Measurements from ENCODE around the gene SVOPL.

GRCh38 chr7:138669364-138669763 is 31.8 kb downstream of the SVOPL start:
- no peak for TF ChIP-seq CTCF (IDR thresholded peaks at IDR 0.05)
- no peak for TF ChIP-seq POLR2AphosphoS5 (IDR thresholded peaks at IDR 0.05)
- no peak for TF ChIP-seq POLR2A (IDR thresholded peaks at IDR 0.05)

Data from suprapubic skin (tissue), 4 donors.